GM19452 (cell line): Measurements from ENCODE around the gene ARHGEF40.

Source experiments
- ATAC-seq: cut with Tn5 transposase; IDR thresholded peaks from one replicate; pipeline ENCODE4 v1.9.1; 2021; ENCODE audit not compliant: unreplicated experiment

Gene ARHGEF40

GRCh38 chr14:21109377-21110138 is 39.5 kb downstream of the ARHGEF40 start:
- no peak for ATAC-seq

- ATAC-seq: no peak
These were observed 42.2 kb downstream of the ARHGEF40 start for GRCh38 chr14:21112255-21112654.

- no peak for ATAC-seq
These were observed 43.3 kb downstream of the ARHGEF40 start for GRCh38 chr14:21113369-21113768.

- ATAC-seq: no peak
These were observed 48.8 kb downstream of the ARHGEF40 start for GRCh38 chr14:21118933-21119332.

- ATAC-seq: no peak
These were observed 50.6 kb downstream of the ARHGEF40 start for GRCh38 chr14:21120686-21121085.

GRCh38 chr14:21121122-21121521 is 51.0 kb downstream of the ARHGEF40 start:
- ATAC-seq: no peak

- ATAC-seq: no peak
These were observed 53.3 kb downstream of the ARHGEF40 start for GRCh38 chr14:21123429-21123828.

- ATAC-seq: no peak
These were observed 63.8 kb downstream of the ARHGEF40 start for GRCh38 chr14:21133901-21134300.

- no peak for ATAC-seq
These were observed 65.9 kb downstream of the ARHGEF40 start for GRCh38 chr14:21136024-21136423.
